Neuronal stem cell (in vitro differentiated cells): ENCODE results near the gene TCFL5.
A peak's percentile ranks its signal among the peaks of the same experiment; 100 is the strongest.

Experiments used
- DNase-seq: peaks from one replicate; pipeline ENCODE4 v3.0.0-alpha.2; 2013; ENCODE audit warnings: low spot score
- H2AFZ ChIP-seq: one replicate; pipeline ENCODE4 v1.6.1; 2013; ENCODE audit warnings: mild to moderate bottlenecking, low read length, inconsistent platforms
- H2AK5ac ChIP-seq: 2 replicates; pipeline ENCODE4 v1.6.1; 2013; ENCODE audit warnings: low read depth, mild to moderate bottlenecking, inconsistent platforms, low read length, moderate library complexity, mixed read lengths
- H2BK120ac ChIP-seq: 2 replicates; pipeline ENCODE4 v1.6.1; 2013; ENCODE audit warnings: low read depth, mild to moderate bottlenecking, inconsistent platforms, low read length, moderate library complexity, mixed read lengths
- H2BK12ac ChIP-seq: one replicate; pipeline ENCODE4 v1.6.1; 2013; ENCODE audit warnings: low read length, inconsistent platforms
- H2BK15ac ChIP-seq: 2 replicates; pipeline ENCODE4 v1.6.1; 2013; ENCODE audit warnings: mild to moderate bottlenecking, low read length, inconsistent platforms, mixed read lengths
- H2BK5ac ChIP-seq: one replicate; pipeline ENCODE4 v1.6.1; 2013; ENCODE audit warnings: inconsistent platforms, mild to moderate bottlenecking, low read length, moderate library complexity
- H3K14ac ChIP-seq: one replicate; pipeline ENCODE4 v1.6.1; 2013; ENCODE audit warnings: low read length, inconsistent platforms
- H3K18ac ChIP-seq: 2 replicates; pipeline ENCODE4 v1.6.1; 2013; ENCODE audit warnings: low read length, inconsistent platforms
- H3K23ac ChIP-seq: 2 replicates; pipeline ENCODE4 v1.6.1; 2013; ENCODE audit warnings: low read depth, mild to moderate bottlenecking, mixed read lengths, low read length, inconsistent platforms; ENCODE audit not compliant: poor library complexity
- H3K27ac ChIP-seq: replicated peaks from 3 replicates; pipeline ENCODE4 v1.5.1; 2013; ENCODE audit warnings: low read length, inconsistent platforms
- H3K27me3 ChIP-seq, 3 experiments: 2 replicates each; pipeline ENCODE4 v1.6.1; 2013; ENCODE audit warnings: low read length in 3 of 3, mild to moderate bottlenecking in 2 of 3, inconsistent platforms in 1 of 3, low read depth in 1 of 3, mixed read lengths in 1 of 3, moderate library complexity in 1 of 3; ENCODE audit not compliant: control insufficient read depth in 3 of 3, insufficient read depth in 3 of 3
- H3K36me3 ChIP-seq, 2 donors: replicated peaks in 1 of 2; 2 replicates each; pipeline ENCODE4 v1.6.1; 2013; ENCODE audit warnings: low read length in 2 of 2; ENCODE audit not compliant: control insufficient read depth in 2 of 2, insufficient read depth in 2 of 2
- H3K4ac ChIP-seq: 2 replicates; pipeline ENCODE4 v1.6.1; 2013; ENCODE audit warnings: inconsistent platforms, mild to moderate bottlenecking, low read length, moderate library complexity
- H3K4me1 ChIP-seq, 2 donors: 1 replicate in 1 of 2; 2 replicates in 1 of 2; pipeline ENCODE4 v1.6.1; 2013; ENCODE audit warnings: low read length in 2 of 2, low read depth in 1 of 2; ENCODE audit not compliant: control insufficient read depth in 2 of 2, insufficient read depth in 1 of 2
- H3K4me2 ChIP-seq: one replicate; pipeline ENCODE4 v1.6.1; 2013; ENCODE audit warnings: mild to moderate bottlenecking, low read length, inconsistent platforms; ENCODE audit not compliant: insufficient read depth, poor library complexity, severe bottlenecking
- H3K4me3 ChIP-seq, 2 donors: 2 replicates each; pipeline ENCODE4 v1.5.1; 2013; ENCODE audit warnings: low read length in 2 of 2, mild to moderate bottlenecking in 2 of 2, inconsistent platforms in 1 of 2, moderate library complexity in 1 of 2
- H3K79me1 ChIP-seq: one replicate; pipeline ENCODE4 v1.6.1; 2013; ENCODE audit warnings: low read depth, mild to moderate bottlenecking, inconsistent platforms, low read length, moderate library complexity
- H3K9ac ChIP-seq: one replicate; pipeline ENCODE4 v1.6.1; 2013; ENCODE audit warnings: mild to moderate bottlenecking, low read depth, low read length, inconsistent platforms; ENCODE audit not compliant: poor library complexity
- H3K9me3 ChIP-seq, 2 donors: replicated peaks in 1 of 2; 2 replicates each; pipeline versions ENCODE3 to v1.6.1; 2013; ENCODE audit warnings: low read length in 2 of 2, mild to moderate bottlenecking in 2 of 2, inconsistent platforms in 1 of 2, low read depth in 1 of 2, mixed read lengths in 1 of 2, moderate library complexity in 1 of 2; ENCODE audit not compliant: control insufficient read depth in 2 of 2, insufficient read depth in 1 of 2
- H4K8ac ChIP-seq: one replicate; pipeline ENCODE4 v1.6.1; 2013; ENCODE audit warnings: low read depth, mild to moderate bottlenecking, inconsistent platforms, low read length, moderate library complexity
- H4K91ac ChIP-seq: one replicate; pipeline ENCODE4 v1.6.1; 2013; ENCODE audit warnings: low read length, low read depth, mild to moderate bottlenecking, inconsistent platforms; ENCODE audit not compliant: poor library complexity
- WGBS, 2 donors: extraction: QIAGEN DNeasy Blood & Tissue Kit; methylation state at CpG; one replicate each; pipeline ENCODE4 v1.1.7; 2013; ENCODE audit warnings: missing lambda C conversion rate in 2 of 2, mixed read lengths in 1 of 2; ENCODE audit not compliant: insufficient read length in 2 of 2, insufficient replicate concordance in 1 of 2; ENCODE audit errors: extremely low coverage in 2 of 2; 5-methylcytosine and 5-hydroxymethylcytosine counted together

TCFL5 gene

DNA sequence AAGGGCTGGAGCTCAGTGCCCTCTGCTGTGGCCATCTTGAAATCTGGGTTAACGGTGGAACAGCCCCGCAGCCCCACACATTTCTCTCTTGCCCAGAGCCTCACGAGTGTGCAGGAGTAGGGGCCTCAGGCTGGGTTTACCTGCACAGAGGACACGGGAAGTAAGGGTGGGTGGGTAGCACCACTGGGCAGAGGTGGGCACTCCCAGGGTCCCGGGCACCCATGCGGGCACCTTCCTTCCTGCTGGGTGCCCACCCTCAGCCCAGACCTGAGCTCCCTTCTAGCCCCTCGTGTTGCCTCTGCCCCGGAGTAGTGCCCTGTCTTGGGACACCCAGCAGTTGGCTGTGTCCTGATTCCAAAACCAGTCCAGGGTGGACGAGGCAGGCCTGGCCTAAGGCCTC lies 33.6 kb downstream of the TCFL5 start:
- Histone ChIP-seq H3K79me1 (peaks cover 2% of the 10 kb centered on the region), H2BK120ac (no peak overlapping the region), H3K4me3 (no peak overlapping the region), H3K9ac (no peak overlapping the region), H2BK5ac (no peak overlapping the region), H4K8ac (no peak overlapping the region), H3K23ac (no peak overlapping the region), H4K91ac (no peak overlapping the region), H2BK15ac (no peak overlapping the region), H3K36me3 (no peaks in the 10 kb centered on the region), H3K27ac (no peak overlapping the region), H3K4me2 (no peak overlapping the region), H3K18ac (peak overlapping the region; percentile 28), H2AK5ac (no peak overlapping the region), H3K14ac (peak overlapping the region; percentile 21), H3K27me3 (no peaks in the 10 kb centered on the region), H3K9me3 (no peaks in the 10 kb centered on the region), H2BK12ac (peak overlapping the region; percentile 41), H3K4me1 (peaks cover 16 to 26% of the 10 kb centered on the region in 2 donors), H3K4ac (no peak overlapping the region), H2AFZ (no peak overlapping the region)
- no CpG with 5 or more reads among the region's 9 CpGs for WGBS, 2 donors
- DNase-seq: no peak

GRCh38 chr20:62827311-62828038 lies 34.1 kb downstream of the TCFL5 start:
- Histone ChIP-seq H3K18ac (no peak overlapping the region), H2BK12ac (no peak overlapping the region), H2AK5ac (peak overlapping the region; percentile 75), H2BK5ac (no peak overlapping the region), H3K14ac (peak overlapping the region; percentile 56), H3K9me3 (no peaks in the 10 kb centered on the region), H3K4me3 (no peak overlapping the region), H3K9ac (peak overlapping the region; percentile 44), H3K36me3 (no peaks in the 10 kb centered on the region), H3K27me3 (no peaks in the 10 kb centered on the region), H3K79me1 (peaks cover 2% of the 10 kb centered on the region), H2BK120ac (no peak overlapping the region), H3K27ac (no peak overlapping the region), H2AFZ (no peak overlapping the region), H3K4me1 (peaks cover 19 to 23% of the 10 kb centered on the region in 2 donors), H3K23ac (no peak overlapping the region), H4K8ac (no peak overlapping the region), H3K4me2 (no peak overlapping the region), H3K4ac (no peak overlapping the region), H4K91ac (no peak overlapping the region), H2BK15ac (no peak overlapping the region)
- DNase-seq: no peak
- WGBS, 2 donors: no CpG with 5 or more reads among the region's 29 CpGs

GRCh38 chr20:62826646-62827310 lies 34.8 kb downstream of the TCFL5 start:
- no peak overlapping the region for H2BK12ac ChIP-seq
- no peak overlapping the region for H2BK120ac ChIP-seq
- peaks cover 2% of the 10 kb centered on the region for H3K79me1 ChIP-seq
- H2AFZ ChIP-seq: no peak overlapping the region
- no peak overlapping the region for H3K4ac ChIP-seq
- WGBS, 2 donors: no CpG with 5 or more reads among the region's 24 CpGs
- H3K4me3 ChIP-seq: no peak overlapping the region
- H3K36me3 ChIP-seq: no peaks in the 10 kb centered on the region
- H3K27ac ChIP-seq: no peak overlapping the region
- no peak overlapping the region for H3K18ac ChIP-seq
- H4K91ac ChIP-seq: no peak overlapping the region
- H2AK5ac ChIP-seq: peak overlapping the region; percentile 59
- no peak overlapping the region for H2BK5ac ChIP-seq
- no peaks in the 10 kb centered on the region for H3K27me3 ChIP-seq
- H3K9ac ChIP-seq: no peak overlapping the region
- H3K4me1 ChIP-seq: peaks cover 16 to 19% of the 10 kb centered on the region in 2 donors
- no peak for DNase-seq
- peak overlapping the region; percentile 85 for H3K23ac ChIP-seq
- H4K8ac ChIP-seq: no peak overlapping the region
- no peak overlapping the region for H2BK15ac ChIP-seq
- no peaks in the 10 kb centered on the region for H3K9me3 ChIP-seq
- H3K4me2 ChIP-seq: no peak overlapping the region
- no peak overlapping the region for H3K14ac ChIP-seq

- Histone ChIP-seq H3K4ac (peak overlapping the region; percentile 53), H2BK5ac (no peak overlapping the region), H3K9me3 (no peaks in the 10 kb centered on the region), H3K4me2 (no peak overlapping the region), H2BK12ac (no peak overlapping the region), H3K79me1 (peaks cover 2% of the 10 kb centered on the region), H4K8ac (no peak overlapping the region), H3K23ac (peak overlapping the region; percentile 85), H3K4me3 (no peak overlapping the region), H2BK15ac (no peak overlapping the region), H3K18ac (peak overlapping the region; percentile 48), H2AK5ac (peak overlapping the region; percentile 59), H2AFZ (no peak overlapping the region), H3K9ac (no peak overlapping the region), H3K27ac (no peak overlapping the region), H4K91ac (no peak overlapping the region), H3K4me1 (peaks cover 14 to 19% of the 10 kb centered on the region in 2 donors), H2BK120ac (no peak overlapping the region), H3K36me3 (no peaks in the 10 kb centered on the region), H3K14ac (no peak overlapping the region), H3K27me3 (peaks cover 0 to under 1% (median 0%) of the 10 kb centered on the region in 3 experiments)
- no CpG with 5 or more reads among the region's 27 CpGs for WGBS, 2 donors
- DNase-seq: no peak
These were observed 35.5 kb downstream of the TCFL5 start for GRCh38 chr20:62825986-62826645.
